Vagina (tissue), 2 donors: Measurements from ENCODE around the gene ZNF816. TPM values are rescaled to one million over a fixed set of nuclear protein-coding genes. Genes with fewer than 3 reads are reported as not detected.

Experiments used
- DNase-seq, 2 donors: peaks; one replicate each; pipeline ENCODE4 v3.0.0-alpha.2; 2017; ENCODE audit errors: extremely low spot score in 2 of 2
- H3K27ac ChIP-seq: fragments of 200-600 bp; sonication (generic); one replicate; pipeline ENCODE4 v1.5.1; 2019
- H3K27me3 ChIP-seq: fragments of 200-600 bp; sonication (generic); one replicate; pipeline ENCODE4 v1.5.1; 2019
- H3K36me3 ChIP-seq, 2 donors: fragments of 200-600 bp; sonication (generic); one replicate each; pipeline ENCODE4 v1.5.1; 2017 to 2019
- H3K4me1 ChIP-seq: fragments of 200-600 bp; sonication (generic); one replicate; pipeline ENCODE4 v1.5.1; 2019
- H3K4me3 ChIP-seq, 2 donors: fragments of 200-600 bp; sonication (generic); 1 replicate in 1 of 2; 2 replicates in 1 of 2; pipeline ENCODE4 v1.5.1; 2016 to 2019
- H3K9me3 ChIP-seq: fragments of 200-600 bp; sonication (generic); one replicate; pipeline ENCODE4 v1.5.1; 2019
- POLR2A ChIP-seq, 2 donors: fragments of 450-650 bp; IDR thresholded peaks; one replicate each; pipeline ENCODE4 v1.6.1; 2017; ENCODE audit warnings: antibody characterized with exemption in 2 of 2, mild to moderate bottlenecking in 2 of 2, moderate library complexity in 2 of 2
- POLR2AphosphoS5 ChIP-seq, 2 donors: sonication (generic); formaldehyde crosslinking; IDR thresholded peaks; one replicate each; pipeline ENCODE4 v1.9.0; 2017; ENCODE audit warnings: antibody characterized with exemption in 2 of 2, mild to moderate bottlenecking in 2 of 2, low read depth in 1 of 2; ENCODE audit not compliant: insufficient read depth in 1 of 2
- intact Hi-C: fragments of 100-400 bp; cut with DNase I; formaldehyde crosslinking; loops from one replicate; pipeline ENCODE4 v1.15.1; 2023
- total RNA-seq: library from RNA; depleted of rRNA; stranded (reverse); fragments of >200 nt; gene quantifications from one replicate; pipeline ENCODE4 v1.2.3, GENCODE V29; 2016
- TF ChIP-seq, protein P1 (sequence below), 3 experiments: fragments of 450-650 bp in 2 of 3; fragments of 200-600 bp in 1 of 3; sonication (generic) in 1 of 3; IDR thresholded peaks; one replicate each; pipeline ENCODE4 v1.5.1; 2017 to 2019; ENCODE audit warnings: antibody characterized with exemption in 3 of 3, mild to moderate bottlenecking in 2 of 3, moderate library complexity in 2 of 3

ZNF816 gene
- total RNA-seq, 1 donor from 2014 or later = 9.6 TPM

DNA sequence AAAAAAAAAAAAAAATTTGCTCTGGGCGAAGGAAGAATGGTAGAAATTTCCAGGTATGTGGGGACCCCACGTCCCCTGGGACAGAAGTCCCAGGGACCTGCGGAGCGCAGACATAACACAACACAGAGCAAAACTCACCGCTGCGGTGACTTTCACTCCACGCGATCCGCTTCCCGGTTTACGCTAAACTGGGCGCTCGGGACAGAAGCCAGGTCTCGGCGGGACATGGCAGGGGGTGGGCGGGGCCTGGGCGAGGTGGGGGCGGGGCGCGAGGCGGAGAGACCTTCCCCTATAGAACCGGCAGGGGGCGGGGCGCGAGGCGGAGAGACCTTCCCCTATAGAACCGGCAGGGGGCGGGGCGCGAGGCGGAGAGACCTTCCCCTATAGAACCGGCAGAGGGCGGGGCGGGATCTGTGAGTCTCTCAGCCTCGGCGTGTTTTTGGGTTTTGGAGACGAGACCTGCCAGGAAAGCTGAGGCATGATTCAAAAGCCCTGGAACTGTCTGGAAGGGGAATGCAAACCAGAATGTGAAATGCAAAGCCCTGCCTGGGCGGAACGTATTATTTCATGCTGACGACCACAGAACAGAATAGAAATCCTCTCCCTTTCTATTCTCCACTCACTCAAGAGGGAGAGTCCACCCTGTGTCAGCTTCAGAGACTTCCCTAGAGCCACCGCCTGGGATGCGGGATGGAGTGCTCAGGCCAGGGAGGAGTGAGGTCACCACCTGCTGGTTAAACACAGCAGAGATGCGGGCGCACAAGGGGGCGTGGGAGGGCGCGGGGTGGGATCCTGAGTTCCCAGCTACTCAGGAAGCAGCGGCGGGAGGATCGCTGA is 30.9 kb upstream of the ZNF816 start:
- intact Hi-C loops = no loop called here
- DNase-seq = no peak
- TF ChIP-seq, protein P1, sequence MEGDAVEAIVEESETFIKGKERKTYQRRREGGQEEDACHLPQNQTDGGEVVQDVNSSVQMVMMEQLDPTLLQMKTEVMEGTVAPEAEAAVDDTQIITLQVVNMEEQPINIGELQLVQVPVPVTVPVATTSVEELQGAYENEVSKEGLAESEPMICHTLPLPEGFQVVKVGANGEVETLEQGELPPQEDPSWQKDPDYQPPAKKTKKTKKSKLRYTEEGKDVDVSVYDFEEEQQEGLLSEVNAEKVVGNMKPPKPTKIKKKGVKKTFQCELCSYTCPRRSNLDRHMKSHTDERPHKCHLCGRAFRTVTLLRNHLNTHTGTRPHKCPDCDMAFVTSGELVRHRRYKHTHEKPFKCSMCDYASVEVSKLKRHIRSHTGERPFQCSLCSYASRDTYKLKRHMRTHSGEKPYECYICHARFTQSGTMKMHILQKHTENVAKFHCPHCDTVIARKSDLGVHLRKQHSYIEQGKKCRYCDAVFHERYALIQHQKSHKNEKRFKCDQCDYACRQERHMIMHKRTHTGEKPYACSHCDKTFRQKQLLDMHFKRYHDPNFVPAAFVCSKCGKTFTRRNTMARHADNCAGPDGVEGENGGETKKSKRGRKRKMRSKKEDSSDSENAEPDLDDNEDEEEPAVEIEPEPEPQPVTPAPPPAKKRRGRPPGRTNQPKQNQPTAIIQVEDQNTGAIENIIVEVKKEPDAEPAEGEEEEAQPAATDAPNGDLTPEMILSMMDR (IDR thresholded peaks at IDR 0.05) = peak in 2 of 3 experiments; percentile 44 to 59
- TF ChIP-seq POLR2A (IDR thresholded peaks at IDR 0.05) = no peak

GRCh38 chr19:52992109-52993004 is 29.7 kb upstream of the ZNF816 start:
- no peaks in the 10 kb centered on the region for H3K27me3 ChIP-seq
- intact Hi-C loops = no loop called here
- DNase-seq = no peak
- H3K9me3 ChIP-seq = no peaks in the 10 kb centered on the region
- peaks cover 0 to 24% of the 10 kb centered on the region in 2 donors for H3K36me3 ChIP-seq
- H3K4me3 ChIP-seq = peak overlapping the region; percentile 51 to 59
- TF ChIP-seq, protein P1 (IDR thresholded peaks at IDR 0.05) = no peak
- TF ChIP-seq POLR2AphosphoS5 (IDR thresholded peaks at IDR 0.05; ENCODE audit: insufficient read depth in 1 of 2, low read depth in 1 of 2) = no peak
- no peak for TF ChIP-seq POLR2A (IDR thresholded peaks at IDR 0.05)
- peaks cover 13% of the 10 kb centered on the region for H3K4me1 ChIP-seq
- H3K27ac ChIP-seq = peak overlapping the region; percentile 86

More for the DNA sequence above, 30.9 kb upstream of the ZNF816 start:
- Histone ChIP-seq H3K9me3 (no peaks in the 10 kb centered on the region), H3K36me3 (peaks cover 0 to 13% of the 10 kb centered on the region in 2 donors), H3K4me1 (peaks cover 13% of the 10 kb centered on the region), H3K4me3 (peak overlapping the region; percentile 51 to 59), H3K27me3 (no peaks in the 10 kb centered on the region), H3K27ac (peak overlapping the region; percentile 86)

- peak overlapping the region; percentile 86 for H3K27ac ChIP-seq
- H3K4me1 ChIP-seq = peaks cover 13% of the 10 kb centered on the region
- no peaks in the 10 kb centered on the region for H3K27me3 ChIP-seq
- no peaks in the 10 kb centered on the region for H3K9me3 ChIP-seq
- DNase-seq = no peak
- TF ChIP-seq, protein P1 (IDR thresholded peaks at IDR 0.05) = no peak
- peak in 1 of 2 donors; percentile 31 for TF ChIP-seq POLR2AphosphoS5 (IDR thresholded peaks at IDR 0.05; ENCODE audit: insufficient read depth in 1 of 2, low read depth in 1 of 2)
- H3K36me3 ChIP-seq = peaks cover 0 to 26% of the 10 kb centered on the region in 2 donors
- intact Hi-C loops = no loop called here
- no peak overlapping the region for H3K4me3 ChIP-seq
These were observed 28.8 kb upstream of the ZNF816 start for GRCh38 chr19:52991484-52991883.

GRCh38 chr19:52990759-52991418 is 28.2 kb upstream of the ZNF816 start:
- peaks cover 0 to 32% of the 10 kb centered on the region in 2 donors for H3K36me3 ChIP-seq
- H3K27ac ChIP-seq = no peak overlapping the region
- H3K9me3 ChIP-seq = no peaks in the 10 kb centered on the region
- H3K4me1 ChIP-seq = peaks cover 13% of the 10 kb centered on the region
- no peak for DNase-seq
- H3K27me3 ChIP-seq = no peaks in the 10 kb centered on the region
- no peak overlapping the region for H3K4me3 ChIP-seq
- no peak for TF ChIP-seq POLR2AphosphoS5 (IDR thresholded peaks at IDR 0.05; ENCODE audit: insufficient read depth in 1 of 2, low read depth in 1 of 2)
- TF ChIP-seq POLR2A (IDR thresholded peaks at IDR 0.05) = no peak
- TF ChIP-seq, protein P1 (IDR thresholded peaks at IDR 0.05) = no peak
- intact Hi-C loops = no loop called here
